D721Med (cell line): ENCODE measurements around the gene SLC35D3.
"Not testable (repeated sequence)": the region's sequence is repeated elsewhere in the genome, so short reads cannot be mapped to it uniquely, and the experiment has no call there.

Source experiments
- DNase-seq: peaks from one replicate; pipeline ENCODE4 v3.0.0; 2011; ENCODE audit warnings: low spot score; ENCODE audit not compliant: insufficient read length
- FAIRE-seq: peaks from 2 replicates; lab custom pipeline; 2011; peaks lifted over from hg19 to GRCh38; lab: Jason Lieb, UNC
- CTCF ChIP-seq: IDR thresholded peaks from 2 replicates; pipeline ENCODE4 v1.5.1; 2012; ENCODE audit warnings: mild to moderate bottlenecking, control low read depth; ENCODE audit not compliant: insufficient read depth; ENCODE audit errors: missing control alignments

The SLC35D3 gene

GRCh38 chr6:136963259-136963658, 41.2 kb downstream of the SLC35D3 start:
- TF ChIP-seq CTCF = no peak
- FAIRE-seq (no peak), DNase-seq (no peak)

GRCh38 chr6:136964398-136964797, 42.3 kb downstream of the SLC35D3 start:
- DNase-seq (no peak), FAIRE-seq (no peak)
- no peak for TF ChIP-seq CTCF

GRCh38 chr6:136967876-136968752, 46.0 kb downstream of the SLC35D3 start:
- peak; percentile 80 for TF ChIP-seq CTCF
- peak; percentile 48 for DNase-seq
- FAIRE-seq = no peak

GRCh38 chr6:136968837-136969236, 46.7 kb downstream of the SLC35D3 start:
- DNase-seq = no peak
- TF ChIP-seq CTCF = no peak
- no peak for FAIRE-seq

- FAIRE-seq = no peak
- TF ChIP-seq CTCF = no peak
- no peak for DNase-seq
Measured at GRCh38 chr6:136969433-136969832, 47.3 kb downstream of the SLC35D3 start.

GRCh38 chr6:136969930-136970329, 47.8 kb downstream of the SLC35D3 start:
- no peak for DNase-seq
- TF ChIP-seq CTCF = no peak

GRCh38 chr6:136971609-136972008, 49.5 kb downstream of the SLC35D3 start:
- TF ChIP-seq CTCF = no peak
- no peak for FAIRE-seq

More at GRCh38 chr6:136969930-136970329, 47.8 kb downstream of the SLC35D3 start:
- FAIRE-seq = no peak

GRCh38 chr6:136973781-136974180, 51.7 kb downstream of the SLC35D3 start:
- not testable (repeated sequence) for DNase-seq, FAIRE-seq

More at GRCh38 chr6:136971609-136972008, 49.5 kb downstream of the SLC35D3 start:
- DNase-seq = no peak
